ENCODE measurements around the gene TSFM. TPM values are rescaled to one million over a fixed set of nuclear protein-coding genes. Genes with fewer than 3 reads are reported as not detected.

Gene TSFM
- total RNA-seq, 1 experiment from 2014 or later: 40.3 TPM

GRCh38 chr12:57780284-57780897 is 2.2 kb upstream of the TSFM start:
- ChIA-PET CTCF (no interaction called here), POLR2A (no interaction called here)
- H3K4me1 ChIP-seq (ENCODE audit: control insufficient read depth, insufficient read depth, low read length): peaks cover 4% of the 10 kb centered on the region
- no peaks in the 10 kb centered on the region for H3K27me3 ChIP-seq (ENCODE audit: control insufficient read depth, insufficient read depth, low read length)
- H3K36me3 ChIP-seq (ENCODE audit: control insufficient read depth, insufficient read depth, low read length): no peaks in the 10 kb centered on the region; the same call in 1 of the 2 replicates
- no peak overlapping the region for H3K27ac ChIP-seq (ENCODE audit: low read length)
- no peak overlapping the region for H3K4me3 ChIP-seq (ENCODE audit: low read depth in 2 of 2, low read length in 2 of 2)
- no TSS peak for BruUV-seq (replicated peaks)
- H3K9me3 ChIP-seq (ENCODE audit: control insufficient read depth, insufficient read depth, low read depth, low read length): no peaks in the 10 kb centered on the region
- TF ChIP-seq REST (IDR thresholded peaks at IDR 0.05; ENCODE audit: insufficient read depth in 1 of 2, low read depth in 2 of 2, low read length in 1 of 2) (no peak), SIN3A (IDR thresholded peaks at IDR 0.05; ENCODE audit: borderline replicate concordance, insufficient read depth, low read depth, low read length) (no peak), CTCF (IDR thresholded peaks at IDR 0.05) (no peak), POLR2AphosphoS5 (IDR thresholded peaks at IDR 0.05; ENCODE audit: low read depth, low read length) (no peak), TCF7L2 (IDR thresholded peaks at IDR 0.05; ENCODE audit: low read depth, low read length) (no peak)
- DNase-seq (ENCODE audit: low read depth, low spot score) (no peak), ATAC-seq (no peak)
- intact Hi-C loops (cut with micrococcal nuclease; ENCODE audit: unreplicated experiment) (no loop called here), in situ Hi-C loops (cut with HindIII; ENCODE audit: low pct_unique_long_range_greater_than_20kb, low sequenced_read_pairs) (no loop called here)

- CTCF ChIA-PET: interaction anchor here (0.6 to 0.7 kb wide), 2 partner anchors 55 to 58 kb away, joined by 3 to 4 read pairs; no protein-coding TSS in a partner anchor
Observed at GRCh38 chr12:57781244-57781643, 1.3 kb upstream of the TSFM start.

More at GRCh38 chr12:57781244-57781643, 1.3 kb upstream of the TSFM start:
- intact Hi-C loops (cut with micrococcal nuclease; ENCODE audit: unreplicated experiment): no loop called here
- Histone ChIP-seq H3K27me3 (ENCODE audit: control insufficient read depth, insufficient read depth, low read length) (no peaks in the 10 kb centered on the region), H3K4me1 (ENCODE audit: control insufficient read depth, insufficient read depth, low read length) (peaks cover 4% of the 10 kb centered on the region), H3K4me3 (ENCODE audit: low read depth in 2 of 2, low read length in 2 of 2) (no peak overlapping the region), H3K9me3 (ENCODE audit: control insufficient read depth, insufficient read depth, low read depth, low read length) (no peaks in the 10 kb centered on the region), H3K27ac (ENCODE audit: low read length) (no peak overlapping the region), H3K36me3 (ENCODE audit: control insufficient read depth, insufficient read depth, low read length) (no peaks in the 10 kb centered on the region; the same call in none of the 2 replicates)
- ATAC-seq: no peak
- POLR2A ChIA-PET: no interaction called here
- in situ Hi-C loops (cut with HindIII; ENCODE audit: low pct_unique_long_range_greater_than_20kb, low sequenced_read_pairs): no loop called here
- DNase-seq (ENCODE audit: low read depth, low spot score): no peak
- TF ChIP-seq POLR2AphosphoS5 (IDR thresholded peaks at IDR 0.05; ENCODE audit: low read depth, low read length) (no peak), SIN3A (IDR thresholded peaks at IDR 0.05; ENCODE audit: borderline replicate concordance, insufficient read depth, low read depth, low read length) (no peak), REST (IDR thresholded peaks at IDR 0.05; ENCODE audit: insufficient read depth in 1 of 2, low read depth in 2 of 2, low read length in 1 of 2) (no peak), CTCF (IDR thresholded peaks at IDR 0.05) (no peak), TCF7L2 (IDR thresholded peaks at IDR 0.05; ENCODE audit: low read depth, low read length) (no peak)
- BruUV-seq (replicated peaks): no TSS peak

Measured in Panc1 (cell line).